GM12875 (cell line): Measurements from ENCODE around the gene MYO6.

Experiments
- H3K4me3 ChIP-seq: one replicate; pipeline ENCODE4 v1.5.1; 2011; ENCODE audit warnings: low read depth, low read length, control low read depth
- CTCF ChIP-seq: IDR thresholded peaks from 2 replicates; pipeline ENCODE4 v1.5.1; 2011; ENCODE audit warnings: low read depth, mild to moderate bottlenecking, control low read depth, inconsistent platforms, low read length, moderate library complexity, borderline replicate concordance; ENCODE audit not compliant: insufficient read depth

The MYO6 gene

GRCh38 chr6:75952128-75952527 lies 203.1 kb downstream of the MYO6 start:
- H3K4me3 ChIP-seq = no peak overlapping the region
- TF ChIP-seq CTCF = no peak

GRCh38 chr6:75963569-75963968 lies 214.5 kb downstream of the MYO6 start:
- H3K4me3 ChIP-seq = no peak overlapping the region
- TF ChIP-seq CTCF = no peak

GRCh38 chr6:75968143-75968542 lies 219.1 kb downstream of the MYO6 start:
- no peak overlapping the region for H3K4me3 ChIP-seq

More at GRCh38 chr6:75968143-75968542, 219.1 kb downstream of the MYO6 start:
- TF ChIP-seq CTCF = no peak
